OCI-LY7 (cell line): ENCODE measurements around the gene SPARC.

Source experiments
- EZH2phosphoT487 ChIP-seq: fragments of 200-600 bp; sonication (generic); IDR thresholded peaks from 2 replicates; pipeline ENCODE4 v1.6.1; 2018; ENCODE audit warnings: low read depth, borderline replicate concordance, mild to moderate bottlenecking, mixed run types, antibody characterized with exemption, low read length, moderate library complexity, mixed read lengths
- TF ChIP-seq, protein P1 (sequence below): fragments of 200-600 bp; sonication (generic); conservative IDR thresholded peaks from 2 replicates; pipeline ENCODE4 v1.5.1; 2014; ENCODE audit warnings: mild to moderate bottlenecking, antibody characterized with exemption, low read length, moderate library complexity, mixed read lengths

DNA sequence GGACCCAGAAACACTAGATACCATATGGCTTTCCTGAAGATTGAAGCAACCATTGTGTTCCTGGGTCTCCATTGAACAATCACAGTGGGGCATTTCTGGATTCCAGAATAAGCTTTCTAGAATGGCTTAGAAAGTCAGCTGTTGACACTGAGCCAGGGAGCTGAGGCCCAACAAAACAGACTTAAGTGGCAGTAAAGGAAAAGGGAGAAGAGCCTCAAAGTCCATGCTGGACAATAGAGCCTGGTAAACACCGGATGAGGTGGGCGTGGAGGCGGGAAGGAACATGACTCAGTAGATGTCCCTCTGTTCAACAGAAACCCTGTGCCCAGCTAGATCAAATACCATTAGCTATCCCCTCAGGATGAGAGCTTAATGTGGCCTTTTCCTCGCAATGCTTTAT is 14.8 kb downstream of the SPARC start:
- no peak for TF ChIP-seq EZH2phosphoT487
- TF ChIP-seq, protein P1, sequence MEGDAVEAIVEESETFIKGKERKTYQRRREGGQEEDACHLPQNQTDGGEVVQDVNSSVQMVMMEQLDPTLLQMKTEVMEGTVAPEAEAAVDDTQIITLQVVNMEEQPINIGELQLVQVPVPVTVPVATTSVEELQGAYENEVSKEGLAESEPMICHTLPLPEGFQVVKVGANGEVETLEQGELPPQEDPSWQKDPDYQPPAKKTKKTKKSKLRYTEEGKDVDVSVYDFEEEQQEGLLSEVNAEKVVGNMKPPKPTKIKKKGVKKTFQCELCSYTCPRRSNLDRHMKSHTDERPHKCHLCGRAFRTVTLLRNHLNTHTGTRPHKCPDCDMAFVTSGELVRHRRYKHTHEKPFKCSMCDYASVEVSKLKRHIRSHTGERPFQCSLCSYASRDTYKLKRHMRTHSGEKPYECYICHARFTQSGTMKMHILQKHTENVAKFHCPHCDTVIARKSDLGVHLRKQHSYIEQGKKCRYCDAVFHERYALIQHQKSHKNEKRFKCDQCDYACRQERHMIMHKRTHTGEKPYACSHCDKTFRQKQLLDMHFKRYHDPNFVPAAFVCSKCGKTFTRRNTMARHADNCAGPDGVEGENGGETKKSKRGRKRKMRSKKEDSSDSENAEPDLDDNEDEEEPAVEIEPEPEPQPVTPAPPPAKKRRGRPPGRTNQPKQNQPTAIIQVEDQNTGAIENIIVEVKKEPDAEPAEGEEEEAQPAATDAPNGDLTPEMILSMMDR: no peak
